ENCODE measurements around the gene TMEM179B.
"Not testable (repeated sequence)": the region's sequence is repeated elsewhere in the genome, so short reads cannot be mapped to it uniquely, and the experiment has no call there.

The TMEM179B gene

DNA sequence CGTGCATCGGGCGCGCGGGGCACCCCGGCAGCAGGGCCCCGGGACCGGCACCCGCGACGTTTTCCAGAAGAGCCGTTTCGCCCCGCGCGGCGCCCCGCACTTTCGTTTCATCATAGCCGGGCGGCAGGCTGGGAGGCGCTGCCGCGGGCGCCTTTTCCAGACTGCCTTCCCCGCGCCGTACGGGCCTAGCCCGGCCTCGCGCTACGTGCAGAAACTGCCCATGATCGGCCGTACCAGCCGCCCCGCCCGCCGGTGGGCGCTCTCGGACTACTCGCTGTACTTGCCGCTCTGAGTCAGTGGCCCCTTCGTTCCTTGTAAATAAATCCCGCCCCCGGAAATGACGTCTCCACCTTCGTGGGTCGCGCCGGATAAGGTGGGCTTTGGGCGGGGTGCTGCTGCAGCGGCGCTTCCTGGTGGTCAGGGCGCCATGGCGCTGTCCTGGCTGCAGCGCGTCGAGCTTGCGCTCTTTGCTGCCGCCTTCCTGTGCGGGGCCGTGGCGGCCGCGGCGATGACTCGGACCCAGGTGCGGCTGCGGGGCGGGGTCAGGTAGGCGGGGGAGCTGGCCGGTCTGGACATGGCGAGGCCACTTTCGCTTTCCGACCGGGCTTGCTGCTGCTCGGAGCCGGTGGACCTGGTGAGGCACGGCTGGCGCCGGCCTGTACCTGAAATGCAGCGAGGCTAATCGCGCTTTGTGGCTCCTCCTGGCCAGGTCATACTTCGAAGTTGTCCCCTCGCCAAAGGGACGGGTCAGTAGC, at the start of gene TMEM179B:
TMEM179B (plus strand) TSS at position 398 of the 755 bp plus-strand sequence; CDS start at position 428, 30 bp downstream.
- peak; percentile 90 for DNase-seq

- no peak for DNase-seq
Measured at GRCh38 chr11:62747475-62748160, 39.6 kb upstream of the TMEM179B start.

DNA sequence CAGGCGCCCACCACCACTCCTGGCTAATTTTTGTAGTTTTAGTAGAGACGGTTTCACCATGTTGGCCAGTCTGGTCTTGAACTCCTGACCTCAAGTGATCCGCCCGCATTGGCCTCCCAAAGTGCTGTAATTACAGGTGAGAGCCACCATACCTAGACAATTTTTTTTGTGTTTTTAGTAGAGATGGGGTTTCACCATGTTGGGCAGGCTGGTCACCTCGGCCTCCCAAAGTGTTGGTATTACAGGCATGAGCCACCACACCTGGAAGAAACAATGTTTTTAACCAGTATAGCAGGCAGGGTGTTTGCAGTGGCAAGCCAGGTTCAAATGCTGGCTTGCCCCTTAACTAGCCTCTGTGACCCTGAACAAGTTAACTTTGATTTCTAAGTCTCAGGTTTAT, 37.3 kb upstream of the TMEM179B start:
- DNase-seq = not testable (repeated sequence)

GRCh38 chr11:62752177-62752785, 34.9 kb upstream of the TMEM179B start:
- DNase-seq = no peak

DNA sequence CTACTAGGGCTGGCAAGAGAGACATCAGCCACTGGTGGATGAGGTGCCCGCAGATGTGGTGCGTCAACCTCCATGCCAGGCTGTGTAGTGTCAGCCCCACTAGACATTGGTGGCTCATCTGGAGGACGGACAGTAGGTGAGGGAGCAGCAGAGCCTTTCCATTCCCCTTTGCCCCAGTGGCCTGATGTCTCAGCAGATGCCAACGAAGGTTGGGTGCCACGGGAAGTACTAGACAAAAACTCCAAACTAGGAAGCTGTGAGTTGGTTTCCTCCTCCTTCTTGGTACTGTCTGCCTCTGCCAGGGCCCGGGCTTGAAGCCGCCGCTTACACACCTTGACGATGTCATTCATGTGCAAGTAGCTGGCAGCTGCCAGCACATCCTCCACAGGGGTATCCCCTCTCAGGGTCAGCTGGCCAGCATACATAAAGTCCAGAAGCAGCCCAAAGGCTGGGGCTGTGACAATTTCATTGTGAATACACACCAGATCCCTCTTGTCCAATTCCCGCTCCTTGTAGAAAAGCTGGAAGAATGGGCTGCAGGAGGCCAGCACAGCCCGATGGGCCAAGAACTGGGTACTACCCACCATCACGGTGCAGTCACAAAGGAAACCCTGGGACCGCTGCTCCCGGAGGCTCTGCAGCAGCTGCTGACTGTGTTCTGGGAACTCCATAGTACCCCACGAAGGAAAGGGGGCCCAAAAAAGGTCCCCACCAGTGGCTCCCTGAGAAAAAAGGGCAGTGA, 34.0 kb upstream of the TMEM179B start:
- no peak for DNase-seq

GRCh38 chr11:62753736-62754603, 33.2 kb upstream of the TMEM179B start, which contains the start of gene ZBTB3:
TSS of gene ZBTB3 (minus strand) at chr11:62754160. CDS start at chr11:62753664, 496 bp downstream.
- peak; percentile 97 for DNase-seq

DNA sequence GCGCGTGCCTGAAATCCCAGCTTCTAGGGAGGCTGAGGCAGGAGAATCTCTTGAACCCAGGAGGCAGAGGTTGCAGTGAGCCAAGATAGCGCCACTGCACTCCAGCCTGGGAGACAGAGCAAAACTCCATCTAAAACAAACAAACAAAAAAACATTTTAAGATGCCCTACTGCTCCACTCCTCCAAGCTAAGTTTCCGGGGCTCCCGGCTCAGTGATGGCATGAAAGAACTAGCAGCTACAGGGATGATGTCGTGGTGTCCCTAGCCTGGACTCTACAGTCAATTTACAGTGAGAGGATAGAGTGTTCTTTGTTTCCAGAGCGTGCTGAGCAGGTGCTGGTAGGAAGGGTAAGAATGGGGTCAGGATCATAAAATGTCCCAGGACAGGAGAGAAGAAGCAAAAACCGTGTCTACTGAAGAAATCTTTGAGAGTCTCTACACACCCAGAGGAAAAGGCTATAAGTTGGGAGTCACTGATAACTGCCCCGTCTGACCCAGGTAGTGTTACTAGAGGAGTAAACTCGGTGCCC, 32.1 kb upstream of the TMEM179B start:
- DNase-seq = no peak

DNA sequence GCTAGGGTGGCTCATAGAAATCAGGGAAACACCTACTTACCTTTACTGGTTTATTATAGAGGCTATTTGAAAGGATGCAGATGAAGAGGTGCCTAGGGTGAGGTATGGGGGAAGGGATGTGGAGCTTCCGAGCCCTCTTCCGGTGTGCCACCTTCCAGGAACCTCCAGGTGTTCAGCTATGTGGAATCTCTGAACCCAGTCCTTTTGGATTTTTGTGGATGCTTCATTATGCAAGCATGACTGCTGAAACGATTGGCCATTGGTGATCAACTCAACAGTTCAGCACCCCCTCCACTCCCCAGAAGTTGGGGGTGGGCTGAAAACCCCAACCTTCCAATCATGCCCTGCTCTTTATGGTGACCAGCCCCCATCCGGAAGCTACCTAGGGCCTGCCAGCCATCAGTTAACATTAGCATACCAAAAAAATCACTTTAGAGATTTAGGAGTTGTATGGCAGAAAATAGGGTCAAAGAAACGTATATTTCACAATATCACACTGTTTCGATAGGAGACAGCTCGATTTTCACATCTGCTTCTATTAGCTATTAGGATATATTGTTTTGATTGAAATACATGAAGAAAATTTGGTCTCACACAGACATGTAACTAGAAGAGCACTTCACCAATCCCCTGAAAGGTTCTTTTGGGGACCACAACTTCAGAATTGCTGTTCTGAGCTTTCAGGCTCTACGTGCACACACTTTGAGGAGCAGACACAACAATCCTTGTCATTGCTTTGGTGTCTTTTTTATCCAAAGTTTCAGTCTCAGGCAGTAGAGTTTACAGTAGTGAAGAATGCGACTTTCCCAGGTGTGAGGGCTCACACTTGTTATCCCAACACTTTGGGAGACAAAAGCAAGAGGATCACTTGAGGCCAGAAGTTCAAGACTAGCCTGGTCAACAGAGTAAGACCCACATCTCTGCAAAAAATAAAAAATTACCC, 29.1 kb upstream of the TMEM179B start:
- no peak for DNase-seq

DNA sequence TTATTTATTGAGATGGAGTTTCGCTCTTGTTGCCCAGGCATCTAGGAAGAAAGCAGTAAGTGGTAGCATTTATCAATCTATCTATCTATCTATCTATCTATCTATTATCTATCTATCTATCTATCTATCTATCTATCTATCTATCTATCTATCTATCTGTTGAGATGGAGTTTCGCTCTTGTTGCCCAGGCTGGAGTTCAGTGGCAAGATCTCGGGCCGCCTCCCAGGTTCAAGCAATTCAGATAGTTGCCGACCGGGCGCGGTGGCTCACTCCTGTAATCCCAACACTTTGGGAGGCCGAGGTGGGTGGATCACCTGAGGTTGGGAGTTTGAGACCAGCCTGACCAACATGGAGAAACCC, 26.4 kb upstream of the TMEM179B start:
- not testable (repeated sequence) for DNase-seq

- no peak for DNase-seq
Measured at GRCh38 chr11:62770778-62771143, 16.4 kb upstream of the TMEM179B start.

DNA sequence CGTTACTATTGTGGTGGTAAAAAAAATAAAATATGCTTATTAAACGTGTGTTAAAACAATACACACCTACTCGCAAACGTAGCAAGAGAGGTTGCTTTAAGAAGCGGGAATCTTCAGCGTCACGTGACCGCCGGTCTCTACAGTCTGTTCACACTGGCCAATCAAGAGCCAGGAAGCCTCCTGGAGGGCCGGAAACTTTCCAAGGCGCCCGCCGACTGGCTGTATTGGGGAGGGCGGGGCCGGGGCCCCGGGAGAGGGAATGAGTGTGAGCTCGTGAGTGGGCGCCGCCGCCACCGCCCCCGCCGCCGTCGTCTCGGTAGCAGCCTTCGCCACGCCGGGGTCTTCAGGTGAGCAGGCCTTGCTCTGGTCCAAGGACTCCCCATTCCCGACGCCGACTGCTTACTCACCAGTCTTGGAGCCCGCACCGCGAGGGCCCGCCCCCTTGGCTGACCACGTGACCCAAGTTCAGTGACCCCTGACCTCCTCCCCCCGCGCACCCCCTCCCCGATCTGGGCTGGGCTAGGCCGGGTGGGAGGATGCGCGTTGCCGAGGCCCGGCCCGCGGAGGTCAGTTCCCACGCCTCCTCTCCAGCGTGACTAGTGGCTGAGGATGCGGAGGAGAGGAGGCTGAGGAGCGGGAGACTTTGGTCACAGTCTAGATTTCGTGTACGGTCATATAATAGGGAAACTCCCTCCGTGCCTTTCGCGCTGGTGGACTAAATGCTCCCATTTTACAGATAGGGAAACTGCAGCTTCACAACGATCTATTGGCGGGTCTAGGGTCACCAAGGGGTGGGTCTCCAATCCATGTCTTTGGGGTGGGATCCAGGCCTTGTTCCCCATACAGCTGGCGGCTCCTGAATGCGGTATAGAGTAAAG, 15.8 kb upstream of the TMEM179B start, which contains the start of gene TAF6L:
TAF6L (plus strand) TSS at position 253 of the 878 bp plus-strand sequence. CDS start 4,388 bp downstream, outside the sequence.
- peak; percentile 91 for DNase-seq

- DNase-seq = no peak
Measured at GRCh38 chr11:62774407-62774806, 12.8 kb upstream of the TMEM179B start.

- no peak for DNase-seq
Measured at GRCh38 chr11:62775646-62776045, 11.6 kb upstream of the TMEM179B start.

DNA sequence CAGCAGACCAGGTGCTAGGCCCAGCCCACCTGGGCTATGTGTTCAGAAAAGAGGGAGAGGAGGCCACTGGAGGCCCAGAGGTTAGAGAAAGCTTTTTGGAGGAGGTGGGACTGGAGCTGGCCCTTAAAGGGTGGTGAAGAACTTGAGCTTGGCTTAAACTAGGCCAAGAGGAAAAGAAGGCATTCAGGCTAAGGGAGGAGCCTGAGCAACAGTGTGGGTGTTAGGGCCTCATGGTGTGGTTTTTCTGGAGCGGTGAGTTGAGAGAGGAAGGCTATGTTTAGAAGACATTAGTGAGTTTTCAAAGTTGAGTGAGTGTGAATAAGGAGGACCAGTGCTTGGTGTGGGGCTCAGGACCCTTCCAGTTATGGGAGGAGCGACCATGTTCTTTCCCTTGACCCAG, 9.8 kb upstream of the TMEM179B start:
- DNase-seq = no peak

DNA sequence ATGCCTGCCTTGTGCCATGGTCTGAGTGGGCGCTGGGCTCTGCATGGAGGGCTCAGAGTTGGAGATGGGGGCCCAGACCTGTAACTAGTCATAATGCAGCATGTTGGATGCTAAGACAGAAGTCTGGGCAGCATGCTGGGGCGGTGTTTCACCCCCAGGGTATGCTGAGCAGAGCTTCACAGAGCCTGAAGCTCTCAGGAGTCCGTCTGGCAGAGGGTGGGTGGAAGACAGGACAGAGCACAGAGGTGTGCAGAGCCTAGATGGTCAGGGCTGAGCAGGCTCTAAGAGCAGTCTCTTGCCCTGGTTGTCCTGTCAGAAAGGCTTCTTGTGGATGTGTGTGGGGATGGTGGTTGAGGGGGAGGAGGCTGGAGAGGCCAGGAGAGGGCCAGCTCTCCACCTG, 8.8 kb upstream of the TMEM179B start:
- DNase-seq = no peak

GRCh38 chr11:62782753-62783152, 4.4 kb upstream of the TMEM179B start:
- no peak for DNase-seq

DNA sequence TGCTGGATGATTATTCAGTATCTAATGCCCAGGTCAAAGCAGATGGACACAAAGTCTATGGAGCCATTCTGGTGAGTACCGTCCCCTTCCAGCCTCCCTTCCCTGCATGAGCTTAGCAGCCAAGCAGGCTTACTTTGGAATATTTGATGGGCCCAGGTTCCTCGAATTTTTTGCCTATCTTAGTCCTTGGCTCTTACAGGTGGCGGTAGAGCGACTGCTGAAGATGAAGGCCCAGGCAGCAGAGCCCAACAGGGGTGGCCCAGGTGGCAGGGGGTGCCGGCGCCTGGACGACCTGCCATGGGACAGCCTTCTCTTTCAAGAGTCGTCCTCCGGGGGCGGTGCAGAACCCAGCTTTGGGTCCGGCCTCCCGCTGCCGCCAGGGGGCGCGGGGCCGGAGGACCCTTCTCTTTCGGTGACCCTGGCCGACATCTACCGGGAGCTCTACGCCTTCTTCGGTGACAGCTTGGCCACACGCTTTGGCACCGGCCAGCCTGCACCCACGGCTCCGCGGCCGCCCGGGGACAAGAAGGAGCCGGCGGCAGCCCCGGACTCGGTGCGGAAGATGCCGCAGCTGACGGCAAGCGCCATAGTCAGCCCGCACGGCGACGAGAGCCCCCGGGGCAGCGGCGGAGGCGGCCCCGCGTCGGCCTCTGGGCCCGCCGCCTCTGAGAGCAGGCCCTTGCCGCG, 741 bp upstream of the TMEM179B start:
- DNase-seq = peak; percentile 50

- DNase-seq = no peak
Measured at GRCh38 chr11:62788991-62789390, 1.8 kb downstream of the TMEM179B start.

- no peak for DNase-seq
Measured at GRCh38 chr11:62789576-62789975, 2.4 kb downstream of the TMEM179B start.

Measured in NCI-H1694 treated with DMSO at 0.1 percent for 48 hours (cell line).